Mesodermal cell (in vitro differentiated cells): Measurements from ENCODE around the gene KRT73.
"Not testable (repeated sequence)": the region's sequence is repeated elsewhere in the genome, so short reads cannot be mapped to it uniquely, and the experiment has no call there.

ENCODE experiments used
- H3K27ac ChIP-seq: 2 replicates; pipeline ENCODE4 v1.7.0; 2013; ENCODE audit warnings: mild to moderate bottlenecking, low read depth, low read length, moderate library complexity; ENCODE audit not compliant: severe bottlenecking
- H3K36me3 ChIP-seq: 2 replicates; pipeline ENCODE4 v1.7.1; 2013; ENCODE audit warnings: mild to moderate bottlenecking, low read length, moderate library complexity; ENCODE audit not compliant: control insufficient read depth, insufficient read depth
- H3K4me1 ChIP-seq: one replicate; pipeline ENCODE4 v1.7.1; 2013; ENCODE audit warnings: mild to moderate bottlenecking, low read length; ENCODE audit not compliant: insufficient read depth, control insufficient read depth, poor library complexity, severe bottlenecking
- H3K4me3 ChIP-seq: 2 replicates; pipeline ENCODE4 v1.7.0; 2013; ENCODE audit warnings: low read length, control low read depth, mild to moderate bottlenecking; ENCODE audit not compliant: insufficient read depth, poor library complexity, severe bottlenecking; ENCODE audit errors: extremely low read depth
- H3K9me3 ChIP-seq: 2 replicates; pipeline ENCODE4 v1.7.1; 2013; ENCODE audit warnings: mild to moderate bottlenecking, low read length, moderate library complexity; ENCODE audit not compliant: control insufficient read depth
- WGBS, 2 experiments: methylation state at CpG; one replicate each; pipeline ENCODE4 v1.1.5; 2013; ENCODE audit warnings: missing lambda C conversion rate in 2 of 2; ENCODE audit not compliant: insufficient coverage in 2 of 2; 5-methylcytosine and 5-hydroxymethylcytosine counted together

KRT73 gene

GRCh38 chr12:52600475-52600874 lies 17.9 kb downstream of the KRT73 start:
- Histone ChIP-seq H3K36me3 (no peaks in the 10 kb centered on the region), H3K9me3 (no peaks in the 10 kb centered on the region), H3K27ac (no peak overlapping the region), H3K4me3 (no peak overlapping the region), H3K4me1 (no peaks in the 10 kb centered on the region)
- WGBS, 2 experiments, result 85 to 98% methylated on average over 8 to 11 of the region's 12 CpGs

DNA sequence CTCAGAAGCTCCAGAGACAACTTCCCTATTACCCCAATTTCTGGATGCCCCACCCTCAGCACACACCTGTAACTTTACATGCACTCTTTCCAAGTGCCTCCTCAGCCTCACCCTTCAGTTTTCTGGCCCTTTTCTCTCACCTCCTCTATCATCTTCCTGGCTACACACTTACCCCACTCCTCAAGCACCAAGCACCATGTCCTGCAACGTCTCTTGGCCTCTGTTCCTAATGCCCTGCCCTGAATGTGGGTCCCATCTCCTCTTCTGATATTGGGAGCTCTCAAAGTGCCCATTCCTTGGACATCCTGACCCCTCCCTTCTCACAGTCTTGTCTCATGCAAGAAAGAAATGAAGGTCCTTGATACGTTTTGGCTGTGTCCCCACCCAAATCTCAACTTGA lies 18.3 kb downstream of the KRT73 start:
- H3K27ac ChIP-seq, result no peak overlapping the region
- H3K9me3 ChIP-seq, result no peaks in the 10 kb centered on the region
- no peaks in the 10 kb centered on the region for H3K36me3 ChIP-seq
- 50 to 69% methylated on average over 1 of the region's 2 CpGs for WGBS, 2 experiments
- H3K4me1 ChIP-seq, result no peaks in the 10 kb centered on the region
- no peak overlapping the region for H3K4me3 ChIP-seq

GRCh38 chr12:52598966-52599365 lies 19.4 kb downstream of the KRT73 start:
- 85 to 89% methylated on average over 5 of the region's 5 CpGs for WGBS, 2 experiments
- Histone ChIP-seq H3K27ac (no peak overlapping the region), H3K4me3 (no peak overlapping the region), H3K36me3 (no peaks in the 10 kb centered on the region), H3K4me1 (no peaks in the 10 kb centered on the region), H3K9me3 (no peaks in the 10 kb centered on the region)

DNA sequence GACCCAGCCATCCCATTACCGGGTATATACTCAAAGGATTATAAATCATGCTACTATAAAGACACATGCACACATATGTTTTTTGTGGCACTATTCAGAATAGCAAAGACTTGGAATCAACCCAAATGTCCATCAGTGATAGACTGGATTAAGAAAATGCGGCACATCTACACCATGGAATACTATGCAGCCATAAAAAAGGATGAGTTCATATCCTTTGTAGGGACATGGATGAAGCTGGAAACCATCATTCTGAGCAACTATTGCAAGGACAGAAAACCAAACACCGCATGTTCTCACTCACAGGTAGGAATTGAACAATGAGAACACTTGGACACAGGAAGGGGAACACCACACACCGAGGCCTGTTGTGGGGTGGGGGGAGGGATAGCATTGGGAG lies 24.1 kb downstream of the KRT73 start:
- H3K9me3 ChIP-seq, H3K36me3 ChIP-seq, H3K4me3 ChIP-seq, H3K27ac ChIP-seq, H3K4me1 ChIP-seq: not testable (repeated sequence)
- WGBS, 2 experiments, result 100% methylated on average over 1 of the region's 4 CpGs; no CpG with 5 or more reads in 1 of the 2 experiments

DNA sequence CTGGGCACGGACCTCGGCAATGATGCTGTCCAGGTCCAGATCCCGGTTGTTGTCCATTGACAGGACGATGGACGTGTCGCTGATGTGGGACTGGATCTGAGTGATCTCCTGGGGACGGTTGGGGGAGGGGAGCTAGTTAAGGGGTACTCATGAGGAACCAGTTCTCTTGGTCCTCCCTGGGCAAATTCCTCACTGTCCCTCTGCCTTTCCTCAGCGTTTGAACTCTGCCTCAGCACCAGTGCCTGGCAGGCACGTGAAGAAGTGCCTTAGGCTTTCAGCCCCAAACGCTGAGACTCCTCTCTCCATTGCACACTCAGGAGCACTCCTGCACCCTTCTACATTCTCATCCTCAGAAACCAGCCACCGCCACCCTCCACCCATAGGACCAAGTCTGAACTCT lies 26.8 kb downstream of the KRT73 start:
- WGBS, 2 experiments, result 86 to 88% methylated on average over 6 to 9 of the region's 11 CpGs
- Histone ChIP-seq H3K27ac (no peak overlapping the region), H3K36me3 (no peaks in the 10 kb centered on the region), H3K4me3 (no peak overlapping the region), H3K4me1 (no peaks in the 10 kb centered on the region), H3K9me3 (peaks cover 4% of the 10 kb centered on the region)

- 81 to 85% methylated on average over 5 to 6 of the region's 6 CpGs for WGBS, 2 experiments
- Histone ChIP-seq H3K9me3 (peaks cover 4% of the 10 kb centered on the region), H3K4me1 (no peaks in the 10 kb centered on the region), H3K36me3 (no peaks in the 10 kb centered on the region), H3K4me3 (no peak overlapping the region), H3K27ac (no peak overlapping the region)
These were observed 28.3 kb downstream of the KRT73 start for GRCh38 chr12:52590021-52590420.

DNA sequence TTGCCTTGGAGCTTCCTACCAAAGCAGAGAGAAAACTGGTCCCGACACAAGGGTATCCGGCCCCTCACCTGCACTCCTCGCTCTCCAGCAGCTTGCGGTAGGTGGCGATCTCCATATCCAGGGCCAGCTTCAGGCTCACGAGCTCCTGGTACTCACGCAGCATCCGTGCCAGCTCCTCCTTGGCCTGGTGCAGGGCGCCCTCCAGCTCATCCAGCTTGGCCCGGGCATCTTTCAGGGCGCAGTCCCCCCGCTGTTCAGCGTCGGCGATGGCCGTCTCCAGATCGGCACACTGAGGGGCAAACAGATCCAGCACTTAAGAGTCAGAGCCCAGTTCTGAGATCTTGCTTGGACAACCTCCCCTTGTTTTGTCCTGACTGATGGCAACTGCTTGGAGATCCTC lies 30.8 kb downstream of the KRT73 start:
- H3K9me3 ChIP-seq, result peaks cover 4% of the 10 kb centered on the region
- H3K4me1 ChIP-seq, result no peaks in the 10 kb centered on the region
- 84 to 86% methylated on average over 14 to 17 of the region's 17 CpGs for WGBS, 2 experiments
- no peaks in the 10 kb centered on the region for H3K36me3 ChIP-seq
- H3K4me3 ChIP-seq, result no peak overlapping the region
- no peak overlapping the region for H3K27ac ChIP-seq

- Histone ChIP-seq H3K4me1 (no peaks in the 10 kb centered on the region), H3K36me3 (no peaks in the 10 kb centered on the region), H3K9me3 (peaks cover 4% of the 10 kb centered on the region), H3K4me3 (no peak overlapping the region), H3K27ac (no peak overlapping the region)
- 68 to 70% methylated on average over 5 of the region's 9 CpGs for WGBS, 2 experiments
These were observed 32.4 kb downstream of the KRT73 start for GRCh38 chr12:52585946-52586345.

- WGBS, 2 experiments, result 95 to 96% methylated on average over 2 to 3 of the region's 3 CpGs
- Histone ChIP-seq H3K9me3 (no peaks in the 10 kb centered on the region), H3K4me3 (no peak overlapping the region), H3K27ac (no peak overlapping the region), H3K4me1 (no peaks in the 10 kb centered on the region), H3K36me3 (no peaks in the 10 kb centered on the region)
These were observed 33.3 kb downstream of the KRT73 start for GRCh38 chr12:52585066-52585465.

DNA sequence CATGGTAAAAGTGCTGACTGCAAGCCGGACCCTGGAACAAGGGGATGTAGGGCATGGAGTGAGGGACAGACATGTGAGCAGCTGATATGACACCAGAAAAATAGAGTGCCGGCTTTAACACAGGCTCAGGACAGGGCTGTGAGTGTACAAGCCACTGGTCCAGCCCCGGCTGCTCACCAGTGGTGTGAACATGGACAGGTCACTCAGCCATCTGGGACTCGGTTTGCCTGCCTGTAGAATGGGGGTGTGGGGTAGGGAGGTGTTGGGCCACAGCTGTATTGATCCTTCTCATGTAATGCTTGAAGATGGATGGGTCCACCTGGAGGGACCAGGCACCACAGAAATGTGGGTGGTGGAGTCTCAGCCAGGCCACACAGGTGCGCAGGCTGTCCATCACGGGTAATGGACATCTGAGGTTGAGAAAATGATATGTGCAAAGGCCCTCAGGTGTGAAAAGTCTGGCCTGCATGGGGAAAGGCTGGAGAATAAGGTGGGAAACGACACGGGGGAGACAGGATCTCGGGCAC lies 34.1 kb downstream of the KRT73 start:
- Histone ChIP-seq H3K9me3 (no peaks in the 10 kb centered on the region), H3K4me3 (no peak overlapping the region), H3K4me1 (no peaks in the 10 kb centered on the region), H3K36me3 (no peaks in the 10 kb centered on the region), H3K27ac (no peak overlapping the region)
- WGBS, 2 experiments, result 91 to 92% methylated on average over 9 of the region's 9 CpGs

- H3K4me3 ChIP-seq, result no peak overlapping the region
- no peaks in the 10 kb centered on the region for H3K4me1 ChIP-seq
- H3K36me3 ChIP-seq, result no peaks in the 10 kb centered on the region
- no peak overlapping the region for H3K27ac ChIP-seq
- 0 to 10% methylated on average over 1 to 2 of the region's 7 CpGs for WGBS, 2 experiments
- H3K9me3 ChIP-seq, result no peaks in the 10 kb centered on the region
These were observed 35.3 kb downstream of the KRT73 start for GRCh38 chr12:52582971-52583456.
